ENCODE results near the gene DEFB132. TPM values are rescaled to one million over a fixed set of nuclear protein-coding genes. Genes with fewer than 3 reads are reported as not detected.

Gene DEFB132
- total RNA-seq, 1 donor from 2014 or later = not detected

GRCh38 chr20:273884-274283 is 16.4 kb downstream of the DEFB132 start:
- DNase-seq (ENCODE audit: low read depth) = no peak
- TF ChIP-seq, protein P1, sequence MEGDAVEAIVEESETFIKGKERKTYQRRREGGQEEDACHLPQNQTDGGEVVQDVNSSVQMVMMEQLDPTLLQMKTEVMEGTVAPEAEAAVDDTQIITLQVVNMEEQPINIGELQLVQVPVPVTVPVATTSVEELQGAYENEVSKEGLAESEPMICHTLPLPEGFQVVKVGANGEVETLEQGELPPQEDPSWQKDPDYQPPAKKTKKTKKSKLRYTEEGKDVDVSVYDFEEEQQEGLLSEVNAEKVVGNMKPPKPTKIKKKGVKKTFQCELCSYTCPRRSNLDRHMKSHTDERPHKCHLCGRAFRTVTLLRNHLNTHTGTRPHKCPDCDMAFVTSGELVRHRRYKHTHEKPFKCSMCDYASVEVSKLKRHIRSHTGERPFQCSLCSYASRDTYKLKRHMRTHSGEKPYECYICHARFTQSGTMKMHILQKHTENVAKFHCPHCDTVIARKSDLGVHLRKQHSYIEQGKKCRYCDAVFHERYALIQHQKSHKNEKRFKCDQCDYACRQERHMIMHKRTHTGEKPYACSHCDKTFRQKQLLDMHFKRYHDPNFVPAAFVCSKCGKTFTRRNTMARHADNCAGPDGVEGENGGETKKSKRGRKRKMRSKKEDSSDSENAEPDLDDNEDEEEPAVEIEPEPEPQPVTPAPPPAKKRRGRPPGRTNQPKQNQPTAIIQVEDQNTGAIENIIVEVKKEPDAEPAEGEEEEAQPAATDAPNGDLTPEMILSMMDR (conservative IDR thresholded peaks at IDR 0.05; ENCODE audit: low read depth, low read length) = no peak
- no peak overlapping the region for H3K4me3 ChIP-seq (ENCODE audit: low read depth, low read length)

DNA sequence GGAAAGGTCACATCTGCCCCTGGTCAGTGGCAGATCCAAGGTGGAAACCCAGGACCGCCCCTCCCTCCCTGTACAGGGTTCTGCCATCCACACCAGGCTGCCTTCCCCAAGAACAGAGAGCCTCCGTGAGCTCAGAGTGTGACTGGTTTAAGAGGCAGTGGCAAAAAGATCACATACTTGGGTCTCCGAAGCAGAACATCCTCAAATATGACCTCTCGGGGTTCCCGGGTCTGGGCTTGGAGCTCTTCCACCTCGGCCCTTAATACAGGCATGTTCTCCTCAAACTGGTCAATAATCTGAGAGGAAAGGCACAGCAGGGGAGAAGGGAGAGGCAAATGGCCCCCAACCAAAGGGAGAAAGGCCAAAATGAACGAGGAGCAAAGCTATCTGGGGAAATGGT is 18.3 kb downstream of the DEFB132 start:
- no peak overlapping the region for H3K4me3 ChIP-seq (ENCODE audit: low read depth, low read length)
- TF ChIP-seq, protein P1 (conservative IDR thresholded peaks at IDR 0.05; ENCODE audit: low read depth, low read length) = no peak
- no peak for DNase-seq (ENCODE audit: low read depth)

GRCh38 chr20:276620-277495 is 19.3 kb downstream of the DEFB132 start:
- TF ChIP-seq, protein P1 (conservative IDR thresholded peaks at IDR 0.05; ENCODE audit: low read depth, low read length) = no peak
- no peak for DNase-seq (ENCODE audit: low read depth)
- no peak overlapping the region for H3K4me3 ChIP-seq (ENCODE audit: low read depth, low read length)

GRCh38 chr20:277496-277781 is 19.9 kb downstream of the DEFB132 start:
- H3K4me3 ChIP-seq (ENCODE audit: low read depth, low read length) = no peak overlapping the region
- DNase-seq (ENCODE audit: low read depth) = no peak
- TF ChIP-seq, protein P1 (conservative IDR thresholded peaks at IDR 0.05; ENCODE audit: low read depth, low read length) = no peak

DNA sequence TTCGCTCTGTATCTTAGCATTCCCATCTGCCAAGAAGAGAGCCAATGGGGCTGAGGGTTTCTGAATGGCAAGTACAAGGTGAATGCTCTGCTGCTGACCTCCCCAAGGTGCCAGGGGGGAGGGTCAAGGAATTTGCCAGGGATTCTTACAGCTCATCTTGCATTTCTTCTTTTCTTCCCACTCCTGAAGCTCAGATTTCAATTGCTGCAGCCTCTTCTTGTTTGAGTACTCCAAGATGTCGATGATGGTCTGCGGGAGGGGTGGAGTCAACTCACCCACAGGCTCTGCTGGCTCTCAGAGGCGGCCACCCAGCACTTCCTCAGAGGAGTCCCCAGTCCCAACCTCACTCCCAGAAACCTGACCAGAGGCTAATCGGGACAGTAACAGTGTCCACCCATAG is 20.7 kb downstream of the DEFB132 start:
- H3K4me3 ChIP-seq (ENCODE audit: low read depth, low read length) = no peak overlapping the region
- no peak for DNase-seq (ENCODE audit: low read depth)
- TF ChIP-seq, protein P1 (conservative IDR thresholded peaks at IDR 0.05; ENCODE audit: low read depth, low read length) = no peak

GRCh38 chr20:278607-279571 is 21.4 kb downstream of the DEFB132 start:
- TF ChIP-seq, protein P1 (conservative IDR thresholded peaks at IDR 0.05; ENCODE audit: low read depth, low read length) = no peak
- H3K4me3 ChIP-seq (ENCODE audit: low read depth, low read length) = no peak overlapping the region
- no peak for DNase-seq (ENCODE audit: low read depth)
